Measurements from ENCODE around the gene SNX1. TPM values are rescaled to one million over a fixed set of nuclear protein-coding genes. Genes with fewer than 3 reads are reported as not detected.

Gene SNX1
- total RNA-seq, 2 experiments from 2014 or later, result 30.1 to 129 TPM

DNA sequence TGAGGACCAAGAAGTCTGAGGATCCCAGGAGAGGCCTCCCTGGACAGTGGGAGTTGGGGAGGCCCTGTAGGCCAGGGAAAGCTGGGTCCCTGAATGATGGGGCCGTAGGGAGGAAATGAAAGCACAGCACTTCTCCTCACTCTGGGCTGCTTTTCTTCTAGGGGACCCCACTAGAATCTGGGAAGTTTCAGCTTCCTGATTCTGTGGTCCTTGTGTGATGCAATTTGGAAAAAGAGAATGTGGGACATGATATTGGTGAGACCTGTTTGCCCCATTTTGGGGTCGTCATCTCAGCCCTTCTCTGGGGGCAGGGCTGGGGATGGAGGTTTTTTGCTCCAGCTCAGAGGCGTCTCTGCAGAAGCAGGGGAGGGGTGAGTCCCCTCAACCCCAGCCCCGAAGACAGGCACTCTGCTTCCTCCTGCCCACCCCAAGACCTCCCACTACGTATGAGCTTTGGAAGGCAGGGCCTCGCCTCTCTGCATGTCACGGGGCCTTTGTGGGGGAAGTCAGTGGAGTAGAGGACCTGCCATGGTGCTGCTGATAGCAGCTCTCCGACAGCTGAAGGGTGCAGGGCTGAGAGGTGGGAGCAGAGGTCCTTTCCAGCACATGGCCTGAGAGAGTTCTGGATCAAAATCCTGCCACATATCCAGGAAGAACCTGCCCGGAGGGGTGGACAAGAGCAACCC is 54.3 kb downstream of the SNX1 start:
- no TSS peak for BruUV-seq (replicated peaks)
- H3K4me1 ChIP-seq (ENCODE audit: insufficient read depth, low read length, poor library complexity, severe bottlenecking), result peaks cover 33% of the 10 kb centered on the region
- H2AFZ ChIP-seq (ENCODE audit: low read length), result peak overlapping the region; percentile 60; the same call in 1 of the 2 replicates
- H3K4me2 ChIP-seq (ENCODE audit: low read length), result peak overlapping the region; percentile 39
- no peaks in the 10 kb centered on the region for H3K9me3 ChIP-seq (ENCODE audit: low read length)
- TF ChIP-seq EZH2phosphoT487 (IDR thresholded peaks at IDR 0.05; ENCODE audit: borderline replicate concordance, low read depth, low read length), result no peak
- TF ChIP-seq, protein P1, sequence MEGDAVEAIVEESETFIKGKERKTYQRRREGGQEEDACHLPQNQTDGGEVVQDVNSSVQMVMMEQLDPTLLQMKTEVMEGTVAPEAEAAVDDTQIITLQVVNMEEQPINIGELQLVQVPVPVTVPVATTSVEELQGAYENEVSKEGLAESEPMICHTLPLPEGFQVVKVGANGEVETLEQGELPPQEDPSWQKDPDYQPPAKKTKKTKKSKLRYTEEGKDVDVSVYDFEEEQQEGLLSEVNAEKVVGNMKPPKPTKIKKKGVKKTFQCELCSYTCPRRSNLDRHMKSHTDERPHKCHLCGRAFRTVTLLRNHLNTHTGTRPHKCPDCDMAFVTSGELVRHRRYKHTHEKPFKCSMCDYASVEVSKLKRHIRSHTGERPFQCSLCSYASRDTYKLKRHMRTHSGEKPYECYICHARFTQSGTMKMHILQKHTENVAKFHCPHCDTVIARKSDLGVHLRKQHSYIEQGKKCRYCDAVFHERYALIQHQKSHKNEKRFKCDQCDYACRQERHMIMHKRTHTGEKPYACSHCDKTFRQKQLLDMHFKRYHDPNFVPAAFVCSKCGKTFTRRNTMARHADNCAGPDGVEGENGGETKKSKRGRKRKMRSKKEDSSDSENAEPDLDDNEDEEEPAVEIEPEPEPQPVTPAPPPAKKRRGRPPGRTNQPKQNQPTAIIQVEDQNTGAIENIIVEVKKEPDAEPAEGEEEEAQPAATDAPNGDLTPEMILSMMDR (conservative IDR thresholded peaks at IDR 0.05; ENCODE audit: low read length), result no peak
- H3K9me2 ChIP-seq (ENCODE audit: insufficient read depth, low read length), result no peaks in the 10 kb centered on the region
- 0 out of 2 replicates have a peak, but pooled peaks cover 4% of the 10 kb centered on the region for H4K20me1 ChIP-seq (ENCODE audit: insufficient read depth, low read length)
- H3K79me2 ChIP-seq (ENCODE audit: insufficient read depth, low read depth, low read length), result peaks cover 23% of the 10 kb centered on the region; the same call in 1 of the 2 replicates
- H3K4me3 ChIP-seq (ENCODE audit: low read depth, low read length, poor library complexity, severe bottlenecking), result no peak overlapping the region
- peaks cover 26% of the 10 kb centered on the region for H3K36me3 ChIP-seq (ENCODE audit: insufficient read depth, low read length)
- ChIA-PET CTCF (ENCODE audit: unreplicated experiment) (interaction anchor here (1.1 kb wide), 1 partner anchor 18 kb away, joined by 4 read pairs; no protein-coding TSS in a partner anchor), POLR2A (interaction anchor here (0.6 to 2.4 kb wide), 10 partner anchors 12 to 397 kb away, joined by 3 to 14 read pairs (median 4); partner anchors contain the start of gene SNX1)
- DNase-seq (ENCODE audit: low spot score), result no peak
- intact Hi-C loops (cut with micrococcal nuclease; ENCODE audit: unreplicated experiment), result loop anchor here (5.0 kb wide), 2 partner anchors 318 to 538 kb away; partner anchors contain the start of gene HERC1
- H3K27ac ChIP-seq (ENCODE audit: low read depth, low read length, poor library complexity, severe bottlenecking), result peak overlapping the region; percentile 34

DNA sequence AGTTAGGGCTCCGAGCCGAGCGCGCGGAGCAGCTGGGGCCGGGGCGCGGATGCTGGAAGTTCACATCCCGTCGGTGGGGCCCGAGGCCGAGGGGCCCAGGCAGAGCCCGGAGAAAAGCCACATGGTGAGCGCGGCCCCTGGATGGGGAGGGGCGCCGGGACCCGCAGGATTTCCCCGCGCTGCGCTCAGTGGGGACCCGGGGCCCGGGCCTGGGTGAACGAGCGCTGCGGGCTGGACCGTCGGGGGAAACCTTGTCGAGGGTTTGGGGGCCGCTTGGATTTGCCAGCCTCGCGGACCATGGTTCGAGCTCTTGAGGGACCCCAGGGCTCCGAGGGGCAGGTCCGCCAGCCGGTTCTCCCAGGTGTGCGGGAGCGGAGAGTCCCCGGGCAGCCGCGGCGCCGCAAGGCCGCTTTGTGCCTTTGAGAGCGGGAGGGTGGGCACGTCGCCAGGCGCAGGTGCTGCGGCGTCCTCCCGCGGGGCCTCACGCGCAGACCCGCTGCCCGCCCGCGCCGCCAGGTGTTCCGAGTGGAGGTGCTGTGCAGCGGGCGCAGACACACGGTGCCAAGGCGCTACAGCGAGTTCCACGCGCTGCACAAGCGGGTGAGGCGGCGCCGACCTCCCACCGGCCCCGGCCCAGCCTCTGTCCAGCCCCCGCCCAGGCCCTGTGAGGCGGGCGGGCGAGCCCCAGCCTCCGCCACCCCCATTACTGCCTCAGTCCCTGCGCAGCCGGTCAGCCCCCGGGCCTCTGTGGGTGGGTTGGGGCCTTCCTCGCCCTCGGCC is 56.1 kb downstream of the SNX1 start, which contains the start of gene SNX22:
TSS of gene SNX22 (plus strand) at position 5 of the 780 bp plus-strand sequence. CDS start at position 50, 45 bp downstream.
- H3K27ac ChIP-seq (ENCODE audit: low read depth, low read length, poor library complexity, severe bottlenecking), result peak within 1 kb of the TSS; percentile 93
- no peaks in the 10 kb centered on the region for H3K9me3 ChIP-seq (ENCODE audit: low read length)
- DNase-seq (ENCODE audit: low spot score), result peak; percentile 61
- peak within 1 kb of the TSS; percentile 51 for H2AFZ ChIP-seq (ENCODE audit: low read length)
- intact Hi-C loops (cut with micrococcal nuclease; ENCODE audit: unreplicated experiment), result loop anchor here (2.0 to 5.0 kb wide), 3 partner anchors 320 to 540 kb away; partner anchors contain the start of gene HERC1
- POLR2A ChIA-PET, result interaction anchor here (0.6 to 2.7 kb wide), 5 partner anchors 11 to 1582 kb away, joined by 3 to 10 read pairs (median 3); partner anchors contain the start of genes CIAO2A, PPIB and SNX1
- H4K20me1 ChIP-seq (ENCODE audit: insufficient read depth, low read length), result 0 out of 2 replicates have a peak, but pooled peaks cover 4% of the 10 kb centered on the region
- TF ChIP-seq, protein P1 (conservative IDR thresholded peaks at IDR 0.05; ENCODE audit: low read length), result no peak
- no peak for TF ChIP-seq EZH2phosphoT487 (IDR thresholded peaks at IDR 0.05; ENCODE audit: borderline replicate concordance, low read depth, low read length)
- BruUV-seq (replicated peaks), result no TSS peak
- H3K9me2 ChIP-seq (ENCODE audit: insufficient read depth, low read length), result no peaks in the 10 kb centered on the region
- H3K4me2 ChIP-seq (ENCODE audit: low read length), result peak within 1 kb of the TSS; percentile 95
- H3K36me3 ChIP-seq (ENCODE audit: insufficient read depth, low read length), result peaks cover 41% of the 10 kb centered on the region
- peaks cover 32% of the 10 kb centered on the region; the same call in 1 of the 2 replicates for H3K79me2 ChIP-seq (ENCODE audit: insufficient read depth, low read depth, low read length)
- peaks cover 35% of the 10 kb centered on the region for H3K4me1 ChIP-seq (ENCODE audit: insufficient read depth, low read length, poor library complexity, severe bottlenecking)
- H3K4me3 ChIP-seq (ENCODE audit: low read depth, low read length, poor library complexity, severe bottlenecking), result peak within 1 kb of the TSS; percentile 90
- CTCF ChIA-PET (ENCODE audit: unreplicated experiment), result interaction anchor here (0.6 to 0.8 kb wide), 2 partner anchors 13 to 59 kb away, joined by 3 to 4 read pairs; no protein-coding TSS in a partner anchor

All from OCI-LY7 (cell line).